ENCODE results near the gene PDCL3.

DNA sequence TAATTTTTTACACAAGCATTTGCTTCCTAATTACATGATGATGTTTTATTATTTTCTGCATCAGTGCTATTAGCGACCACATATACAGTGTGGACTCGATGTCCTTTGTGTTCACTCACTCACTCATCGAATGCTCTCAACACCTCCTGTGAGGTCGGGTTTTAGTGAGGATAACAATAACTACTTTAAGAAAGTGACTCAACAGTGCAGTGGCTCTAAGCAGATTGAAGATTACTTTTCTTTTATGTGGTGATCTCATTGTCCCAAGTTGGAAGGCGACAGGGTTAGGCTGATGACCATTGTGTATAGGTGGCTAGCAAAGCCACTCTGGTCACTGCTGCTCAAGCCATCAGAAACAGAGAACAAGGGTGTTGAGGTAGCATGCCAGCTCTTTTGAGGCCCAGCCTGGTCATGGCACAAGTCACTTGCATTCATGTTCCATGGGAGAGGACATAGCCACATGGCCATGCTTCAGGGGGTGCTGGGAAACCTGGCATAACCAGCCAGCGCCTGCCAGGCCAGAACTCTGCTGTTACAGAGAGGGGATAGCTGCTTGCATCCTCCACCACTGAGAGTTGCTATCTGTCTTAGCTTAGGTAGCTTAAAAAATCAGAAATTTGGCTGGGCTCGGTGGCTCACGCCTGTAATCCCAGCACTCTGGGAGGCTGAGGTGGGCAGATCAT, 60.4 kb downstream of the PDCL3 start:
- TF ChIP-seq POLR2A (IDR thresholded peaks at IDR 0.05; ENCODE audit: low read length), result no peak
- TF ChIP-seq GATA1 (IDR thresholded peaks at IDR 0.05; ENCODE audit: low read depth, low read length), result no peak

Data from erythroblast (primary cell).